ENCODE results near the gene BRI3. TPM values are rescaled to one million over a fixed set of nuclear protein-coding genes. Genes with fewer than 3 reads are reported as not detected.

The BRI3 gene
- total RNA-seq, 4 donors from 2014 or later, result 23.5 to 51.9 (median 38.0) TPM

DNA sequence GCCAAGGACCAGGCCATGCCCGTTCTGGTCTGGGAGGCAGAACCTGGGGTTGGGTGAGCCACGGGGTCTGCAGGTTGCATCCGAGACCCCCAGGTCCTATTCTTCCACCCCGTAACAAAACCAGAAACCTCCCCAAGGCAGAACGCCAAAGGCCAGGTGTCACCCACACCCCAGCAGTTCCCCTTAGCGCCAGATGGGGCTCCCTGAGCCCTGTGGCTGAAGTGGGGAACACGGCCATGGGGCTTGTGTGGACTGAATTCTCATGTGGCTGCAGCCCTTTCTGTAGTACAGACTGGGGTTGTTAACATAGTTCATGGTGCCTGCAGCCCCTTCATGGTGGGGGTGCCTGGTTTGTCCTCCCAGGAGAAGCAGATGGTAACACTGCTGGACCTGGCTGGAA is 10.2 kb downstream of the BRI3 start:
- intact Hi-C loops (cut with DNase I), result loop anchor here (5.0 kb wide), 1 partner anchor 111 kb away; the partner anchor contains the start of gene BAIAP2L1
- H3K27ac ChIP-seq, result no peak overlapping the region
- WGBS, 2 donors, result 82 to 86% methylated on average over 6 to 7 of the region's 7 CpGs
- TF ChIP-seq POLR2A (IDR thresholded peaks at IDR 0.05), result no peak
- TF ChIP-seq, protein P1, sequence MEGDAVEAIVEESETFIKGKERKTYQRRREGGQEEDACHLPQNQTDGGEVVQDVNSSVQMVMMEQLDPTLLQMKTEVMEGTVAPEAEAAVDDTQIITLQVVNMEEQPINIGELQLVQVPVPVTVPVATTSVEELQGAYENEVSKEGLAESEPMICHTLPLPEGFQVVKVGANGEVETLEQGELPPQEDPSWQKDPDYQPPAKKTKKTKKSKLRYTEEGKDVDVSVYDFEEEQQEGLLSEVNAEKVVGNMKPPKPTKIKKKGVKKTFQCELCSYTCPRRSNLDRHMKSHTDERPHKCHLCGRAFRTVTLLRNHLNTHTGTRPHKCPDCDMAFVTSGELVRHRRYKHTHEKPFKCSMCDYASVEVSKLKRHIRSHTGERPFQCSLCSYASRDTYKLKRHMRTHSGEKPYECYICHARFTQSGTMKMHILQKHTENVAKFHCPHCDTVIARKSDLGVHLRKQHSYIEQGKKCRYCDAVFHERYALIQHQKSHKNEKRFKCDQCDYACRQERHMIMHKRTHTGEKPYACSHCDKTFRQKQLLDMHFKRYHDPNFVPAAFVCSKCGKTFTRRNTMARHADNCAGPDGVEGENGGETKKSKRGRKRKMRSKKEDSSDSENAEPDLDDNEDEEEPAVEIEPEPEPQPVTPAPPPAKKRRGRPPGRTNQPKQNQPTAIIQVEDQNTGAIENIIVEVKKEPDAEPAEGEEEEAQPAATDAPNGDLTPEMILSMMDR (IDR thresholded peaks at IDR 0.05), result no peak
- peaks cover 22 to 36% of the 10 kb centered on the region in 2 donors for H3K36me3 ChIP-seq
- DNase-seq, result no peak
- H3K27me3 ChIP-seq, result no peaks in the 10 kb centered on the region
- no peaks in the 10 kb centered on the region for H3K9me3 ChIP-seq
- H3K4me1 ChIP-seq, result peaks cover 32 to 52% of the 10 kb centered on the region in 2 donors
- H3K4me3 ChIP-seq (replicated peaks in 1 of 3), result no peak overlapping the region

DNA sequence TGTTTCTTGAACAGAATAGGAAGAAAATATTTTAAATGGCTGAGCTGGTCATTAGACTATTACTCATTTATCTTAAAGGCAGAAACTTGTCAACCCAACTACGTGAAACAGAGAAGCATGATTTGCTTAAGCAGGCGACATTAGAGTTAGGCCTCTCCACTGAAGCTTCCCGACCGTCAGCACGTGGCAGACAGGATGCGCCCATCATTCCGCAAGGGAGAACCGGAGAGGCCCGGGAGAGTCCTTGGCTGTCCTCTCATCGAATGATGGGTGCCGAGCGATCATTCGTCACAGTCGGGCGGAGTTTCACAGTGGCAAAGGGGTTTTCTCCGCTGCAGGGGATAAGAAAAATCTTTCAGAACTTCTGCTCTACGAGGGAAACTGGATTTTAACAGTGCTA is 11.8 kb downstream of the BRI3 start:
- peaks cover 20 to 36% of the 10 kb centered on the region in 2 donors for H3K36me3 ChIP-seq
- 83 to 85% methylated on average over 17 of the region's 17 CpGs for WGBS, 2 donors
- intact Hi-C loops (cut with DNase I), result loop anchor here (5.0 kb wide), 1 partner anchor 109 kb away; the partner anchor contains the start of gene BAIAP2L1
- peaks cover 28 to 48% of the 10 kb centered on the region in 2 donors for H3K4me1 ChIP-seq
- no peak for DNase-seq
- TF ChIP-seq, protein P1 (IDR thresholded peaks at IDR 0.05), result no peak
- no peak for TF ChIP-seq POLR2A (IDR thresholded peaks at IDR 0.05)
- no peaks in the 10 kb centered on the region for H3K27me3 ChIP-seq
- no peaks in the 10 kb centered on the region for H3K9me3 ChIP-seq
- no peak overlapping the region for H3K27ac ChIP-seq
- H3K4me3 ChIP-seq (replicated peaks in 1 of 3), result no peak overlapping the region

GRCh38 chr7:98293746-98294145 is 12.3 kb downstream of the BRI3 start:
- TF ChIP-seq POLR2A (IDR thresholded peaks at IDR 0.05), result no peak
- TF ChIP-seq, protein P1 (IDR thresholded peaks at IDR 0.05), result no peak
- Histone ChIP-seq H3K9me3 (no peaks in the 10 kb centered on the region), H3K36me3 (peaks cover 16 to 36% of the 10 kb centered on the region in 2 donors), H3K4me1 (peaks cover 28 to 47% of the 10 kb centered on the region in 2 donors), H3K4me3 (replicated peaks in 1 of 3) (no peak overlapping the region), H3K27me3 (no peaks in the 10 kb centered on the region), H3K27ac (peak overlapping the region; percentile 54 to 87 (median 74))
- intact Hi-C loops (cut with DNase I), result loop anchor here (5.0 kb wide), 1 partner anchor 109 kb away; the partner anchor contains the start of gene BAIAP2L1
- no peak for DNase-seq
- 89 to 93% methylated on average over 9 to 13 of the region's 13 CpGs for WGBS, 2 donors

GRCh38 chr7:98294326-98294725 is 12.8 kb downstream of the BRI3 start:
- 35 to 43% methylated on average over 15 of the region's 15 CpGs for WGBS, 2 donors
- no peaks in the 10 kb centered on the region for H3K9me3 ChIP-seq
- peaks cover 28 to 44% of the 10 kb centered on the region in 2 donors for H3K4me1 ChIP-seq
- DNase-seq, result peak; percentile 75 to 83
- intact Hi-C loops (cut with DNase I), result loop anchor here (5.0 kb wide), 1 partner anchor 108 kb away; the partner anchor contains the start of gene BAIAP2L1
- H3K36me3 ChIP-seq, result peaks cover 16 to 34% of the 10 kb centered on the region in 2 donors
- no peaks in the 10 kb centered on the region for H3K27me3 ChIP-seq
- TF ChIP-seq POLR2A (IDR thresholded peaks at IDR 0.05), result no peak
- TF ChIP-seq, protein P1 (IDR thresholded peaks at IDR 0.05), result no peak
- H3K27ac ChIP-seq, result peak overlapping the region; percentile 72 to 87 (median 74)
- H3K4me3 ChIP-seq (replicated peaks in 1 of 3), result no peak overlapping the region

DNA sequence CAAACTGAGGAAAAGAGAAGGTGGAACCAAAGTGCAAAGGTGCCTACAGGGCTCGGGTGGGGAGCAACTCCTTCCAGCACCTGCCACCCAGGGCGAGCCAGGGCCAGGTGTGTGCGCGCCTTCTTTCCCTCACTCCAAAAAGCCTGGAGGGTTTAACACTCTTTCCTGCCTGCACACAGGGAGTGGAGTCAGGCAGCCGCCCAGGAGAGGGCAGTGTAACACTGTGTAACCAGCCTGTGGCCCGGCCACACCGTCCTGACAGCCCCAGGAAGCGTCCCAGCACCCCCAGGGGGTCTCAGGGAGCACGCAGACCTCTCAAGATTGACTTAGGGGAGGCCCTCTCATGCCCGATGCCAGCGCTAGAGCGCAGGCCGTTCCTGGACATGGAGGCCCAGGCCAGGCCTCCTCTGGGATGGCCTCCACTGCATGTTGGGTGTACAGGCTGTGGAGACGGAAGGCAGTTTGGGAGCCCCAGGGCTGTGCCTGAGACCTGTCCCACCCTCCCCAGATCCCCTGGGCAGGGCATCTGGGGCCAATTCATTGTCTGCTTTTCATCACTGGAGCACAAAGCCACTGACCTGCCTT is 13.4 kb downstream of the BRI3 start:
- Histone ChIP-seq H3K4me1 (peaks cover 28 to 41% of the 10 kb centered on the region in 2 donors), H3K9me3 (no peaks in the 10 kb centered on the region), H3K36me3 (peaks cover 16 to 33% of the 10 kb centered on the region in 2 donors), H3K27me3 (no peaks in the 10 kb centered on the region), H3K27ac (peak overlapping the region; percentile 72 to 87 (median 74)), H3K4me3 (replicated peaks in 1 of 3) (no peak overlapping the region)
- DNase-seq, result peak; percentile 83 to 84
- TF ChIP-seq, protein P1 (IDR thresholded peaks at IDR 0.05), result peak; percentile 34 to 88 (median 73)
- TF ChIP-seq POLR2A (IDR thresholded peaks at IDR 0.05), result peak in 1 of 2 donors; percentile 2
- WGBS, 2 donors, result 19 to 20% methylated on average over 2 to 8 of the region's 14 CpGs
- intact Hi-C loops (cut with DNase I), result loop anchor here (5.0 kb wide), 1 partner anchor 107 kb away; the partner anchor contains the start of gene BAIAP2L1
